Testis (tissue), 3 donors: ENCODE data around the gene RAPGEF5. TPM values are rescaled to one million over a fixed set of nuclear protein-coding genes. Genes with fewer than 3 reads are reported as not detected.

Experiments used
- DNase-seq: peaks from one replicate; pipeline ENCODE4 v3.0.0-alpha.2; 2019
- H3K27ac ChIP-seq, 2 donors: fragments of 200-600 bp; sonication (generic); one replicate each; pipeline ENCODE4 v1.5.1; 2019
- H3K27me3 ChIP-seq: fragments of 200-600 bp; sonication (generic); one replicate; pipeline ENCODE4 v1.5.1; 2019
- H3K36me3 ChIP-seq: fragments of 200-600 bp; sonication (generic); one replicate; pipeline ENCODE4 v1.5.1; 2017; ENCODE audit warnings: low read depth; ENCODE audit errors: missing control alignments
- H3K4me1 ChIP-seq: fragments of 200-600 bp; sonication (generic); one replicate; pipeline ENCODE4 v1.5.1; 2019
- H3K4me3 ChIP-seq, 2 donors: fragments of 200-600 bp; sonication (generic); one replicate each; pipeline ENCODE4 v1.5.1; 2017 to 2019
- H3K9me3 ChIP-seq: fragments of 200-600 bp; sonication (generic); one replicate; pipeline ENCODE4 v1.5.1; 2017
- POLR2A ChIP-seq: fragments of 450-650 bp; IDR thresholded peaks from one replicate; pipeline ENCODE4 v1.6.1; 2017; ENCODE audit warnings: antibody characterized with exemption, mild to moderate bottlenecking, moderate library complexity
- WGBS, 2 donors: methylation state at CpG; one replicate each; pipeline ENCODE4 v1.1.5; 2018; 5-methylcytosine and 5-hydroxymethylcytosine counted together
- intact Hi-C: fragments of 100-400 bp; cut with DNase I; formaldehyde crosslinking; loops from one replicate; pipeline ENCODE4 v1.15.1; 2023; ENCODE audit warnings: low total_unique reads
- polyA plus RNA-seq: library from polyadenylated mRNA; stranded (reverse); fragments of 350-450 nt; fragmentation: Illumina TruSeq; extraction: RNeasy Lipid Tissue Mini Kit (QIAGEN cat#74804); gene quantifications from one replicate; pipeline ENCODE4 v1.2.3, GENCODE V29; 2014; ENCODE audit warnings: low read depth, low replicate concordance; ENCODE audit not compliant: insufficient read depth
- total RNA-seq, 2 donors: library from RNA; depleted of rRNA; stranded (reverse); fragments of >200 nt; gene quantifications; one replicate each; pipeline ENCODE4 v1.2.3, GENCODE V29; 2016
- TF ChIP-seq, protein P1 (sequence below), 3 experiments: fragments of 450-650 bp in 2 of 3; fragments of 200-600 bp in 1 of 3; sonication (generic) in 1 of 3; IDR thresholded peaks; one replicate each; pipeline ENCODE4 v1.5.1; 2016 to 2019; ENCODE audit warnings: antibody characterized with exemption in 3 of 3, mild to moderate bottlenecking in 2 of 3, moderate library complexity in 1 of 3

RAPGEF5 gene
- total and polyA plus RNA-seq, 3 donors from 2014 or later, result 16.8 to 67.5 (median 63.8) TPM

DNA sequence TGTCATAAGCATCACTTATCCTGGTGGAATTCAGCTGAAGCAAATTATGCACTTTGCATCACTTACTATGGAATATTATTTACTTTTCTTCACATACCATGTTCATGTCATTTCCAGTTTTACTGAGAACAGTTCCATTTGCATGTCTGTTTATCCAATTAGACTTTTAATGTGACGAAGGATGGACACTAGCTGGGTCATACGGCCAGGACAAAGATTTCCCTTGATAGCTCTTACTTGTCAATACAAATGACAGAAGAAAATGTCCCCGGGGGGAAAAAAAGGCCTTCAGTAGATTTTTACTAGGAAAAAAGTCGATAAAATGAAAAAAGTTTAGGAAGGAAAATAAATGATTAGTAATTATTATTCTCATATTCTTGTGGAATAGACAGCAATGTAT is 106.6 kb downstream of the RAPGEF5 start:
- no peak for DNase-seq
- Histone ChIP-seq H3K4me3 (no peak overlapping the region), H3K4me1 (no peaks in the 10 kb centered on the region), H3K27ac (no peak overlapping the region), H3K27me3 (no peaks in the 10 kb centered on the region), H3K36me3 (no peaks in the 10 kb centered on the region), H3K9me3 (no peaks in the 10 kb centered on the region)
- intact Hi-C loops, result loop anchor here (5.0 to 10.0 kb wide), 2 partner anchors 138 to 234 kb away; no protein-coding TSS in a partner anchor
- TF ChIP-seq, protein P1, sequence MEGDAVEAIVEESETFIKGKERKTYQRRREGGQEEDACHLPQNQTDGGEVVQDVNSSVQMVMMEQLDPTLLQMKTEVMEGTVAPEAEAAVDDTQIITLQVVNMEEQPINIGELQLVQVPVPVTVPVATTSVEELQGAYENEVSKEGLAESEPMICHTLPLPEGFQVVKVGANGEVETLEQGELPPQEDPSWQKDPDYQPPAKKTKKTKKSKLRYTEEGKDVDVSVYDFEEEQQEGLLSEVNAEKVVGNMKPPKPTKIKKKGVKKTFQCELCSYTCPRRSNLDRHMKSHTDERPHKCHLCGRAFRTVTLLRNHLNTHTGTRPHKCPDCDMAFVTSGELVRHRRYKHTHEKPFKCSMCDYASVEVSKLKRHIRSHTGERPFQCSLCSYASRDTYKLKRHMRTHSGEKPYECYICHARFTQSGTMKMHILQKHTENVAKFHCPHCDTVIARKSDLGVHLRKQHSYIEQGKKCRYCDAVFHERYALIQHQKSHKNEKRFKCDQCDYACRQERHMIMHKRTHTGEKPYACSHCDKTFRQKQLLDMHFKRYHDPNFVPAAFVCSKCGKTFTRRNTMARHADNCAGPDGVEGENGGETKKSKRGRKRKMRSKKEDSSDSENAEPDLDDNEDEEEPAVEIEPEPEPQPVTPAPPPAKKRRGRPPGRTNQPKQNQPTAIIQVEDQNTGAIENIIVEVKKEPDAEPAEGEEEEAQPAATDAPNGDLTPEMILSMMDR (IDR thresholded peaks at IDR 0.05), result no peak
- TF ChIP-seq POLR2A, result no peak
- 84 to 85% methylated on average over 4 of the region's 4 CpGs for WGBS, 2 donors

DNA sequence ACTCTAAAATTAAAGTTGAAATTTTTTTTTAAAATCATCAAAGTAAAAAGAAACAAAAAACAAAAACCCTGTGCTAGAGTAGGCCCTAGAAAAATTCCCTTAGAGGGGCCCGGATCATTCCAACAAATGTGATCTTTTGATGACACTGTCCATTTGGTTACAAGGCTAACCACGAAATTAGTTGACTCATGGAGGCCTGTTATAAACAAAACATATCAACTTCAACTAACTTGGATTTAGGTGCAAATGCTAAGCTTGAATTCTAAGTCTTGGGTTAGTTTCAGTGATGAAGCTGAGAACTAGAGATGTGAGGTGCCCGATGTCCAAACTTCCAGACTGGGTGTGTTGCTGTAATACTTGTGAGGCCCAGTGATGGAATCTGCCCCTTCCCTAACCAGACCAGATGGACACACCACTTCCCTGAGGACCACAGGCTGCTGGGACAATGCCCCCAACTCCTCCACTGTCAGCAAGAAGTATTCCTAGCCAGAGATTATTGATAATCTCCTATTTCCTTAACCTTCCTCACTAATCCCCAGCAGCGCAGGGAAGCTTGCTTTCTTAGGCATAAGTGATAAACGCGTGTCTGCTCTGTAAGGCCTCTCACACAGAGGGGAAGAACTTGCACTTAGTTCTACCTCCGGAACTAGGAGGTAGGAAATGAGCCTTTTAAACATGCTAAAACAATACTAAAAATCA is 108.7 kb downstream of the RAPGEF5 start:
- TF ChIP-seq, protein P1 (IDR thresholded peaks at IDR 0.05), result no peak
- TF ChIP-seq POLR2A, result no peak
- no peak overlapping the region for H3K4me3 ChIP-seq
- no peak overlapping the region for H3K27ac ChIP-seq
- H3K9me3 ChIP-seq, result no peaks in the 10 kb centered on the region
- WGBS, 2 donors, result 93 to 95% methylated on average over 7 of the region's 7 CpGs
- intact Hi-C loops, result no loop called here
- DNase-seq, result no peak
- H3K4me1 ChIP-seq, result no peaks in the 10 kb centered on the region
- no peaks in the 10 kb centered on the region for H3K36me3 ChIP-seq
- no peaks in the 10 kb centered on the region for H3K27me3 ChIP-seq

DNA sequence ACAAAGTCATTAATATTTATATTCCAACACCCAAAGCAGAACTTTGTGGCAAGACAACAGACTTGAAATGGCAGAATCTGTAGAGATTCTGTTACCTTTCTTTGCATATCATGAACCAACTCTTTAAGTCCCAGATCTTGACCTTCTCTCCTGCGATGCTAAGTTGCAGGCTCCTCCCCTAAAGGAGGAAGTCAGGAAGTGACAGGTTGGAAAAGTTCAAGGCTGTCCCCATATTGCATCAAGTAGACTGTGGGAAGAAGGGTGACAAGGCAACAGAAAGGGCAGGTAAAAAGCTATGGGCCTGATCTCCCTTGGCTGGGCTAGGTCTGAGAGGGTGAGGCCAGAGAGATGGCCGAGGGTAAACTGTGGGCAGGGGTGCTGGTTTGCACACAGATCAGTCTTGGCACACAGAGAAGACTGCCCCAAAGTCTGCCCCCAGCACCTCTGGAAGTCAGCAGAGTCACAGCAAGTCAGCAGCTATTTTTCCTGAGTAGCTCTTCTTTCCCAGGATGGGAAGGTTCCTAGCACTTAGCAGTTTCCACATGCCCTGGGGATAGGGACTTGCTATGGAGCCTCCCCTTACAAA is 115.1 kb downstream of the RAPGEF5 start:
- Histone ChIP-seq H3K27me3 (no peaks in the 10 kb centered on the region), H3K9me3 (no peaks in the 10 kb centered on the region), H3K4me3 (no peak overlapping the region), H3K4me1 (no peaks in the 10 kb centered on the region), H3K36me3 (no peaks in the 10 kb centered on the region), H3K27ac (no peak overlapping the region)
- TF ChIP-seq POLR2A, result no peak
- TF ChIP-seq, protein P1 (IDR thresholded peaks at IDR 0.05), result no peak
- intact Hi-C loops, result no loop called here
- WGBS, 2 donors, result 85 to 88% methylated on average over 2 of the region's 2 CpGs
- no peak for DNase-seq

DNA sequence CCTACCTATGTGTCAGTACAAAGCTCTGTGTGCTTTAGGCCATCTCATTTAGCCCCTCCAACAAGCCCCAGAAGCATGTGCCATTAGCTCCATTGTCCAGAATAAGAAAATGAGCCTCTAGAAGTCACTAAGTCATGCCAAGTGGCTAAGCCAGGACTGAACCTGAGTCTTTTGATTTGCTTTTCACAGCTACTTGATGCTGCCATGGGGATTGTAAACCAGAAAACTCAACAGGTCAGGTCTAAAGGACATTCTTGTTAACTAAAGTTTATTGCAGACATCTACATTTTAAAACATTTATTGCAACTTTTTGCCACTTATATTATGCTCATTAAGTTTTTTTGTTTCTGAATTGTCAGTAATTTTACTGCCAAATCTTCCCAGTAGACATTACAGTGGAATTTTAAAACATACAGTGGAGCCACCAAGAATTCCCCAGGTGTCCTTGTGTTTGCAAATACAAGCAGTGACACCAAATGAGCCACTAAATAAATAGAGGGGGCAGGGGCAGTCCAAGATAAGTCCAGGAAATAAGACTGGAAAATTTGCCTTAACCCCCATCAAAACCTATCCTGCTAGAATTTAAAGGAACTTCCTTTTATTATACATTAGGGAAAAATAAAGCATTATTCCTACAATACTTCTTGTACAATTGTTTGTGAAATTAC is 115.9 kb downstream of the RAPGEF5 start:
- intact Hi-C loops, result no loop called here
- no peaks in the 10 kb centered on the region for H3K4me1 ChIP-seq
- TF ChIP-seq, protein P1 (IDR thresholded peaks at IDR 0.05), result no peak
- no peak for TF ChIP-seq POLR2A

More for the DNA sequence above, 115.9 kb downstream of the RAPGEF5 start:
- Histone ChIP-seq H3K27ac (no peak overlapping the region), H3K9me3 (no peaks in the 10 kb centered on the region), H3K4me3 (no peak overlapping the region), H3K27me3 (no peaks in the 10 kb centered on the region), H3K36me3 (no peaks in the 10 kb centered on the region)
- no peak for DNase-seq
